Measurements from ENCODE around the gene ZBTB17. TPM values are rescaled to one million over a fixed set of nuclear protein-coding genes. Genes with fewer than 3 reads are reported as not detected.
"Not testable (repeated sequence)": the region's sequence is repeated elsewhere in the genome, so short reads cannot be mapped to it uniquely, and the experiment has no call there.

The ZBTB17 gene
- total RNA-seq, 1 experiment from 2014 or later = 14.3 TPM

- DNase-seq (ENCODE audit: extremely low read depth, low read depth) = no peak
These were observed 36.8 kb upstream of the ZBTB17 start for GRCh38 chr1:16012590-16013219.

- no peak for DNase-seq (ENCODE audit: extremely low read depth, low read depth)
These were observed 36.2 kb upstream of the ZBTB17 start for GRCh38 chr1:16011936-16012589.

GRCh38 chr1:16010837-16011236 lies 34.9 kb upstream of the ZBTB17 start:
- DNase-seq (ENCODE audit: extremely low read depth, low read depth) = no peak

GRCh38 chr1:16009678-16010077 lies 33.8 kb upstream of the ZBTB17 start:
- no peak for DNase-seq (ENCODE audit: extremely low read depth, low read depth)

GRCh38 chr1:16009030-16009460 lies 33.1 kb upstream of the ZBTB17 start:
- peak; percentile 63 for DNase-seq (ENCODE audit: extremely low read depth, low read depth)

- no peak for DNase-seq (ENCODE audit: extremely low read depth, low read depth)
These were observed 31.9 kb upstream of the ZBTB17 start for GRCh38 chr1:16007671-16008341.

- no peak for DNase-seq (ENCODE audit: extremely low read depth, low read depth)
These were observed 30.9 kb upstream of the ZBTB17 start for GRCh38 chr1:16006552-16007485.

GRCh38 chr1:16006010-16006409 lies 30.1 kb upstream of the ZBTB17 start:
- no peak for DNase-seq (ENCODE audit: extremely low read depth, low read depth)

GRCh38 chr1:16005597-16005996 lies 29.7 kb upstream of the ZBTB17 start:
- no peak for DNase-seq (ENCODE audit: extremely low read depth, low read depth)

GRCh38 chr1:16001274-16001673 lies 25.4 kb upstream of the ZBTB17 start:
- not testable (repeated sequence) for DNase-seq (ENCODE audit: extremely low read depth, low read depth)

GRCh38 chr1:15998929-15999328 lies 23.0 kb upstream of the ZBTB17 start:
- no peak for DNase-seq (ENCODE audit: extremely low read depth, low read depth)

- no peak for DNase-seq (ENCODE audit: extremely low read depth, low read depth)
These were observed 21.9 kb upstream of the ZBTB17 start for GRCh38 chr1:15997637-15998280.

GRCh38 chr1:15997076-15997585 lies 21.2 kb upstream of the ZBTB17 start:
- DNase-seq (ENCODE audit: extremely low read depth, low read depth) = no peak

GRCh38 chr1:15994590-15995351 lies 18.9 kb upstream of the ZBTB17 start:
- DNase-seq (ENCODE audit: extremely low read depth, low read depth) = peak; percentile 43

- no peak for DNase-seq (ENCODE audit: extremely low read depth, low read depth)
These were observed 18.2 kb upstream of the ZBTB17 start for GRCh38 chr1:15994081-15994480.

GRCh38 chr1:15993666-15994065 lies 17.8 kb upstream of the ZBTB17 start:
- DNase-seq (ENCODE audit: extremely low read depth, low read depth) = no peak

- no peak for DNase-seq (ENCODE audit: extremely low read depth, low read depth)
These were observed 16.9 kb upstream of the ZBTB17 start for GRCh38 chr1:15992582-15993500.

- DNase-seq (ENCODE audit: extremely low read depth, low read depth) = no peak
These were observed 16.3 kb upstream of the ZBTB17 start for GRCh38 chr1:15992187-15992553.
